ENCODE data around the gene IL17RE. TPM values are rescaled to one million over a fixed set of nuclear protein-coding genes. Genes with fewer than 3 reads are reported as not detected.

Gene IL17RE
- total and polyA plus RNA-seq, 9 of the 15 experiments (the other 6 are each of a cell fraction or from before 2014, with no cell fraction given), result 0.32 to 1.9 (median 0.51) TPM; not detected in 4

DNA sequence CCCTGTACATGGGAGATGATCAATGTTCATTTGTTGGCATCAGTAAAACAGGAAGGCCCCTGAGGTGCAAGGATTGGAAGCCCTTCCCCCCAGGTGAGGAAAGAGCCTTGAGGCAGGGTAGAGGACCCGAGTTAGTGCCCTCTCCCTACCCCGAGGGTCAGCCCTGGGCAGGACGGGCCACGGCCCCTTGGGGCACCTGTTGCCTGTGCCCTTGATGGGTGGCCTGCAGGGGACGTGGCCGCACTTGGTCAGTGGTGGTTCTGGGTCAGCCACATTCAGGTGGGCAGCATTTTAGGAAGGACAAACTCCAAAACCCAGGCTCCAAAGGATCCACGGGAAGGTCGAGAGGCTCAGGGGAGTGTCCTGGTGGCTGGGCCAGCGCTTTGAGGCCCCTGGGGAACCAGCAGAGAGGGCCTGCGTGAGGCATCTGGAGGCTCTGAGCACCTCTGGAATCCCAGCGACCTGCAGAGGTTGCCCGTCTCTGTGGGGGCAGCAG, 43.1 kb upstream of the IL17RE start (continued):
- TF ChIP-seq THRAP3 (IDR thresholded peaks at IDR 0.05; ENCODE audit: borderline replicate concordance), result no peak
- no peak for TF ChIP-seq KAT2B (IDR thresholded peaks at IDR 0.05; ENCODE audit: low read depth, low read length)
- TF ChIP-seq BRD9 (IDR thresholded peaks at IDR 0.05; ENCODE audit: low read depth, partially characterized antibody), result no peak
- TF ChIP-seq, protein P1, sequence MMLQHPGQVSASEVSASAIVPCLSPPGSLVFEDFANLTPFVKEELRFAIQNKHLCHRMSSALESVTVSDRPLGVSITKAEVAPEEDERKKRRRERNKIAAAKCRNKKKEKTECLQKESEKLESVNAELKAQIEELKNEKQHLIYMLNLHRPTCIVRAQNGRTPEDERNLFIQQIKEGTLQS (IDR thresholded peaks at IDR 0.05), result no peak
- TF ChIP-seq, protein P1 (CRISPR knock-in tag; conservative IDR thresholded peaks at IDR 0.05), result no peak

DNA sequence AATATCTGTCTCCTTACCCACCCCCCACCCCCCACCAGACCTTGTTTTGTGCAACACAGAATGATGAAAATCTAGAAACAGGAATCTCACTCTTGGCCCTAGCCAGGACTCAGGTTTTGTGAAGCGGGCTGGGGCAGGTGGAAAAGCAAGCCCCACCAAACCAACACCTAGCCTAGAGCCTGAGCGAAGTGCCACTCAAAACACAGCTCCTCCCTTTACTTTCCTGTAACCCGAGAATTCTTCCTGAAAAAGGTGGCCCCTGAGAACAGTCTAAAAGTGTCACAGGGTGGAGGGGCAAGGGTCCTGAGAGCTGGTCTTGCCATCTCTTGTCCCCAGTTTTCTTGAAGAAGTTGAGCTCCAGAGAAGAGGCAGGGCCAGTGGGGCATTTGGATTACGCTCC, 41.4 kb upstream of the IL17RE start:
- H3K9me1 ChIP-seq (ENCODE audit: control insufficient read depth, insufficient read depth, low read length), result no peaks in the 10 kb centered on the region
- in situ Hi-C loops (cut with MboI), result no loop called here
- H3K79me2 ChIP-seq (ENCODE audit: control insufficient read depth, insufficient read depth, low read length), result no peaks in the 10 kb centered on the region
- no peak for TF ChIP-seq NCOA1 (IDR thresholded peaks at IDR 0.05; ENCODE audit: low read depth)
- TF ChIP-seq, protein P2, sequence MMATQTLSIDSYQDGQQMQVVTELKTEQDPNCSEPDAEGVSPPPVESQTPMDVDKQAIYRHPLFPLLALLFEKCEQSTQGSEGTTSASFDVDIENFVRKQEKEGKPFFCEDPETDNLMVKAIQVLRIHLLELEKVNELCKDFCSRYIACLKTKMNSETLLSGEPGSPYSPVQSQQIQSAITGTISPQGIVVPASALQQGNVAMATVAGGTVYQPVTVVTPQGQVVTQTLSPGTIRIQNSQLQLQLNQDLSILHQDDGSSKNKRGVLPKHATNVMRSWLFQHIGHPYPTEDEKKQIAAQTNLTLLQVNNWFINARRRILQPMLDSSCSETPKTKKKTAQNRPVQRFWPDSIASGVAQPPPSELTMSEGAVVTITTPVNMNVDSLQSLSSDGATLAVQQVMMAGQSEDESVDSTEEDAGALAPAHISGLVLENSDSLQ (IDR thresholded peaks at IDR 0.05), result peak; percentile 83
- TF ChIP-seq, protein P3, sequence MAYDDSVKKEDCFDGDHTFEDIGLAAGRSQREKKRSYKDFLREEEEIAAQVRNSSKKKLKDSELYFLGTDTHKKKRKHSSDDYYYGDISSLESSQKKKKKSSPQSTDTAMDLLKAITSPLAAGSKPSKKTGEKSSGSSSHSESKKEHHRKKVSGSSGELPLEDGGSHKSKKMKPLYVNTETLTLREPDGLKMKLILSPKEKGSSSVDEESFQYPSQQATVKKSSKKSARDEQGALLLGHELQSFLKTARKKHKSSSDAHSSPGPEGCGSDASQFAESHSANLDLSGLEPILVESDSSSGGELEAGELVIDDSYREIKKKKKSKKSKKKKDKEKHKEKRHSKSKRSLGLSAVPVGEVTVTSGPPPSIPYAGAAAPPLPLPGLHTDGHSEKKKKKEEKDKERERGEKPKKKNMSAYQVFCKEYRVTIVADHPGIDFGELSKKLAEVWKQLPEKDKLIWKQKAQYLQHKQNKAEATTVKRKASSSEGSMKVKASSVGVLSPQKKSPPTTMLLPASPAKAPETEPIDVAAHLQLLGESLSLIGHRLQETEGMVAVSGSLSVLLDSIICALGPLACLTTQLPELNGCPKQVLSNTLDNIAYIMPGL (CRISPR knock-in tag; IDR thresholded peaks at IDR 0.05), result no peak
- H3K9ac ChIP-seq (ENCODE audit: insufficient read depth in 1 of 2, low read depth in 2 of 2, low read length in 2 of 2), result peak overlapping the region in 1 of 2 experiments; percentile 90; a peak in 2 of 4 replicates
- DNase-seq (ENCODE audit: extremely low read depth in 1 of 4, low spot score in 3 of 4), result no peak
- no peak overlapping the region for H3K4me3 ChIP-seq
- ChIA-PET POLR2A (interaction anchor here (0.6 kb wide), 1 partner anchor 56 kb away, joined by 3 read pairs; no protein-coding TSS in a partner anchor), CTCF (ENCODE audit: low intra/inter-chr PET ratio) (no interaction called here)
- H3K4me1 ChIP-seq (replicated peaks in 1 of 2; ENCODE audit: control insufficient read depth in 2 of 2, insufficient read depth in 2 of 2, low read length in 2 of 2), result peaks cover 6 to 30% of the 10 kb centered on the region in 2 experiments; a peak in 4 of 5 replicates
- H4K20me1 ChIP-seq (replicated peaks; ENCODE audit: control insufficient read depth, insufficient read depth, low read length), result no peaks in the 10 kb centered on the region
- 74% methylated on average over 4 of the region's 4 CpGs for WGBS (ENCODE audit: insufficient coverage, low coverage, missing lambda C conversion rate)
- H3K27me3 ChIP-seq (ENCODE audit: control insufficient read depth in 2 of 2, insufficient read depth in 2 of 2, low read length in 2 of 2), result no peaks in the 10 kb centered on the region
- no peak overlapping the region for H3K27ac ChIP-seq (ENCODE audit: extremely low read depth, low read depth, low read length)
- no peaks in the 10 kb centered on the region for H3K36me3 ChIP-seq (ENCODE audit: control insufficient read depth, insufficient read depth, low read length)
- no peak for ATAC-seq
- FAIRE-seq, result no peak
- H3K9me3 ChIP-seq (replicated peaks; ENCODE audit: control insufficient read depth, insufficient read depth, low read depth, low read length), result no peaks in the 10 kb centered on the region
- BruUV-seq (replicated peaks), result no TSS peak
- no peak overlapping the region for H3K4me2 ChIP-seq (ENCODE audit: insufficient read depth, low read length)
- intact Hi-C loops (cut with micrococcal nuclease), result loop anchor here (5.0 kb wide), 2 partner anchors 56 to 71 kb away; partner anchors contain the start of genes CRELD1 and IL17RC
- peak overlapping the region; percentile 99 for H2AFZ ChIP-seq (ENCODE audit: low read depth, low read length)

Data from K562 (cell line).